Endothelial cell of hepatic sinusoid (primary cell): ENCODE results near the gene OSTN.
"Not testable (repeated sequence)": the region's sequence is repeated elsewhere in the genome, so short reads cannot be mapped to it uniquely, and the experiment has no call there.

Experiments
- in situ Hi-C: cut with HindIII; loops from 2 replicates; pipeline ENCODE4 v1.10.0; 2017; ENCODE audit warnings: low sequenced_read_pairs

The OSTN gene

GRCh38 chr3:191198932-191199331, at the start of gene OSTN:
TSS of gene OSTN (plus strand) at chr3:191199241. CDS start at chr3:191212533, 13,292 bp downstream.
- in situ Hi-C loops = no loop called here

GRCh38 chr3:191151653-191152052, 47.4 kb upstream of the OSTN start:
- in situ Hi-C loops = no loop called here

GRCh38 chr3:191154827-191155226, 44.2 kb upstream of the OSTN start:
- in situ Hi-C loops = no loop called here

GRCh38 chr3:191158247-191158646, 40.8 kb upstream of the OSTN start:
- in situ Hi-C loops = no loop called here

GRCh38 chr3:191158815-191159214, 40.2 kb upstream of the OSTN start:
- in situ Hi-C loops = no loop called here

- in situ Hi-C loops = no loop called here
Measured at GRCh38 chr3:191165802-191166201, 33.2 kb upstream of the OSTN start.

GRCh38 chr3:191166368-191166767, 32.7 kb upstream of the OSTN start:
- in situ Hi-C loops = no loop called here

GRCh38 chr3:191169566-191169965, 29.5 kb upstream of the OSTN start:
- in situ Hi-C loops = no loop called here

- in situ Hi-C loops = no loop called here
Measured at GRCh38 chr3:191170097-191170496, 28.9 kb upstream of the OSTN start.

- in situ Hi-C loops = no loop called here
Measured at GRCh38 chr3:191175102-191175501, 23.9 kb upstream of the OSTN start.

GRCh38 chr3:191176038-191176785, 22.8 kb upstream of the OSTN start:
- in situ Hi-C loops = no loop called here

GRCh38 chr3:191185382-191185781, 13.7 kb upstream of the OSTN start:
- in situ Hi-C loops = not testable (repeated sequence)

- in situ Hi-C loops = not testable (repeated sequence)
Measured at GRCh38 chr3:191188246-191188645, 10.8 kb upstream of the OSTN start.

- in situ Hi-C loops = not testable (repeated sequence)
Measured at GRCh38 chr3:191192270-191192669, 6.8 kb upstream of the OSTN start.

GRCh38 chr3:191192941-191193340, 6.1 kb upstream of the OSTN start:
- in situ Hi-C loops = no loop called here

GRCh38 chr3:191197761-191198306, 1.2 kb upstream of the OSTN start:
- in situ Hi-C loops = no loop called here

GRCh38 chr3:191198480-191198879, 561 bp upstream of the OSTN start:
- in situ Hi-C loops = no loop called here

GRCh38 chr3:191210032-191210431, 11.0 kb downstream of the OSTN start:
- in situ Hi-C loops = no loop called here

- in situ Hi-C loops = no loop called here
Measured at GRCh38 chr3:191216510-191216909, 17.5 kb downstream of the OSTN start.

GRCh38 chr3:191217301-191217700, 18.3 kb downstream of the OSTN start:
- in situ Hi-C loops = no loop called here

GRCh38 chr3:191220908-191221307, 21.9 kb downstream of the OSTN start:
- in situ Hi-C loops = no loop called here

GRCh38 chr3:191221638-191222037, 22.6 kb downstream of the OSTN start:
- in situ Hi-C loops = no loop called here

- in situ Hi-C loops = no loop called here
Measured at GRCh38 chr3:191227541-191227940, 28.5 kb downstream of the OSTN start.
